ENCODE data around the gene TMEM19.

DNA sequence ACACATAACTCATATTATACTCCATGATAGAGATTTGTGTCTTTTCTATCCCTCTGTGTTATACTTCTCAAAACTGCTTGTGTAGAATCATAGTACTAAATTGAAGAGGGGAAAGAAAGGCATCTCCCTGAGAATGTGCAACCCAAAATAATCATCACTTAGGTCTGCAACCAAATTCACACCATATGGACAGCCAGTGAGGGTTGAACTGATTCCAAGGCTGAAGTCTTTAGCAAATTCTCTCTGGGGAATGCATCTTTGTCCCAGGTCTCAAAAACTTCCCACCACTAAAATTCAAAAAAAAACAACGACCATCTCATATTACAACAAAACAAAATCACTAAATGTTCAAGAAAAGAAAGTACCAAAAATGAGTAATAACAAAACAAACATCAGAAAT lies 33.2 kb upstream of the TMEM19 start:
- TF ChIP-seq POLR2A (IDR thresholded peaks at IDR 0.05) (no peak), POLR2AphosphoS5 (IDR thresholded peaks at IDR 0.05) (no peak)
